WTC11 (cell line): ENCODE measurements around the gene KRT35. TPM values are rescaled to one million over a fixed set of nuclear protein-coding genes. Genes with fewer than 3 reads are reported as not detected.

Source experiments
- ATAC-seq: fragments of 200-7000 bp; cut with Tn5 transposase; 2 replicates; pipeline ENCODE4 v1.10.0; 2021; ENCODE audit warnings: mild to moderate bottlenecking, moderate library complexity
- CTCF ChIA-PET: fragments of 300-600 bp; sonication (Branson Sonifier 250); formaldehyde crosslinking; loops from one replicate; lab custom pipeline; 2021; ENCODE audit warnings: antibody characterized with exemption; lab: Charles Lee
- POLR2A ChIA-PET: fragments of 350-600 bp; sonication (Branson Sonifier 250); formaldehyde crosslinking; loops from one replicate; lab custom pipeline; 2021; ENCODE audit warnings: antibody characterized with exemption; lab: Charles Lee
- DNase-seq: peaks from one replicate; pipeline ENCODE4 v3.0.0; 2021; ENCODE audit warnings: low spot score
- H3K27ac Mint-ChIP-seq: 2 replicates; pipeline ENCODE4 v1.8.0; 2021; ENCODE audit warnings: mixed read lengths
- H3K27me3 Mint-ChIP-seq: 2 replicates; pipeline ENCODE4 v1.8.0; 2021; ENCODE audit warnings: low read depth, mild to moderate bottlenecking, moderate library complexity, mixed read lengths
- H3K36me3 Mint-ChIP-seq: 2 replicates; pipeline ENCODE4 v1.8.0; 2021; ENCODE audit warnings: mixed read lengths
- H3K4me1 Mint-ChIP-seq: 2 replicates; pipeline ENCODE4 v1.8.0; 2022; ENCODE audit warnings: mixed read lengths
- H3K4me3 Mint-ChIP-seq: 2 replicates; pipeline ENCODE4 v1.8.0; 2021; ENCODE audit warnings: mild to moderate bottlenecking, moderate library complexity, mixed read lengths
- H3K9me3 Mint-ChIP-seq: 2 replicates; pipeline ENCODE4 v1.8.0; 2021; ENCODE audit warnings: mixed read lengths
- AFF4 ChIP-seq: sonication (generic); formaldehyde crosslinking; IDR thresholded peaks from 2 replicates; pipeline ENCODE4 v1.8.1; 2023; ENCODE audit warnings: mild to moderate bottlenecking, missing genetic modification reagents, borderline replicate concordance
- CBFB ChIP-seq: sonication (generic); formaldehyde crosslinking; IDR thresholded peaks from 2 replicates; pipeline ENCODE4 v1.8.1; 2022; ENCODE audit warnings: mild to moderate bottlenecking, low read depth, missing genetic modification reagents
- CREB1 ChIP-seq: sonication (generic); formaldehyde crosslinking; IDR thresholded peaks from 2 replicates; pipeline ENCODE4 v1.8.0; 2023; ENCODE audit warnings: mild to moderate bottlenecking, missing genetic modification reagents
- ETV6 ChIP-seq: sonication (generic); formaldehyde crosslinking; IDR thresholded peaks from 2 replicates; pipeline ENCODE4 v1.8.1; 2022; ENCODE audit warnings: mild to moderate bottlenecking, missing genetic modification reagents
- FOXK1 ChIP-seq: sonication (generic); formaldehyde crosslinking; IDR thresholded peaks from 2 replicates; pipeline ENCODE4 v1.8.0; 2022; ENCODE audit warnings: mild to moderate bottlenecking, moderate library complexity, missing genetic modification reagents
- IRF1 ChIP-seq: sonication (generic); formaldehyde crosslinking; IDR thresholded peaks from 2 replicates; pipeline ENCODE4 v1.8.0; 2023; ENCODE audit warnings: missing genetic modification reagents
- IRF2 ChIP-seq: sonication (generic); formaldehyde crosslinking; IDR thresholded peaks from 2 replicates; pipeline ENCODE4 v1.8.0; 2022; ENCODE audit warnings: low read depth, missing genetic modification reagents, borderline replicate concordance
- MLX ChIP-seq: sonication (generic); formaldehyde crosslinking; IDR thresholded peaks from 2 replicates; pipeline ENCODE4 v1.8.1; 2023; ENCODE audit warnings: mild to moderate bottlenecking, missing genetic modification reagents, moderate library complexity
- STAT6 ChIP-seq: sonication (generic); formaldehyde crosslinking; conservative IDR thresholded peaks from 2 replicates; pipeline ENCODE4 v1.8.1; 2023; ENCODE audit warnings: mild to moderate bottlenecking, low read depth, missing genetic modification reagents, moderate library complexity
- USF1 ChIP-seq: sonication (generic); formaldehyde crosslinking; IDR thresholded peaks from 2 replicates; pipeline ENCODE4 v1.8.0; 2022; ENCODE audit warnings: mild to moderate bottlenecking, missing genetic modification reagents
- ZBTB21 ChIP-seq: sonication (generic); formaldehyde crosslinking; IDR thresholded peaks from 2 replicates; pipeline ENCODE4 v1.8.1; 2023; ENCODE audit warnings: mild to moderate bottlenecking, missing genetic modification reagents, borderline replicate concordance
- ZBTB43 ChIP-seq: sonication (generic); formaldehyde crosslinking; IDR thresholded peaks from 2 replicates; pipeline ENCODE4 v1.8.1; 2023; ENCODE audit warnings: mild to moderate bottlenecking, missing genetic modification reagents
- ZNF219 ChIP-seq: sonication (generic); formaldehyde crosslinking; IDR thresholded peaks from 2 replicates; pipeline ENCODE4 v1.8.0; 2023; ENCODE audit warnings: missing genetic modification reagents, mild to moderate bottlenecking, borderline replicate concordance
- ZNF263 ChIP-seq: sonication (generic); formaldehyde crosslinking; IDR thresholded peaks from 2 replicates; pipeline ENCODE4 v1.8.1; 2022; ENCODE audit warnings: low read depth, mild to moderate bottlenecking, moderate library complexity, missing genetic modification reagents
- ZNF425 ChIP-seq: fragments of 250-450 bp; sonication (Bioruptor Pico); conservative IDR thresholded peaks from 2 replicates; pipeline ENCODE4 v1.9.0; 2021; ENCODE audit warnings: mild to moderate bottlenecking
- total RNA-seq: library from RNA; stranded (reverse); gene quantifications from 3 replicates; pipeline ENCODE4 v1.2.3, GENCODE V29; 2021

Gene KRT35
- total RNA-seq, 1 experiment from 2014 or later: not detected

GRCh38 chr17:41529491-41529915 lies 48.6 kb upstream of the KRT35 start:
- H3K9me3 Mint-ChIP-seq: no peaks in the 10 kb centered on the region
- ChIA-PET CTCF (interaction anchor here (1.1 to 7.5 kb wide), 8 partner anchors 19 to 136 kb away, joined by 3 to 125 read pairs (median 16); no protein-coding TSS in a partner anchor), POLR2A (interaction anchor here (1.2 to 3.7 kb wide), 4 partner anchors 9 to 118 kb away, joined by 4 to 22 read pairs (median 6); no protein-coding TSS in a partner anchor)
- DNase-seq: no peak
- peak overlapping the region; percentile 89 for H3K4me3 Mint-ChIP-seq
- H3K27ac Mint-ChIP-seq: peak overlapping the region; percentile 95; the same call in 1 of the 2 replicates
- ATAC-seq: no peak
- H3K4me1 Mint-ChIP-seq: peaks cover 34% of the 10 kb centered on the region
- TF ChIP-seq CREB1 (CRISPR knock-in tag): no peak
- TF ChIP-seq ZBTB21 (CRISPR knock-in tag): no peak
- no peak for TF ChIP-seq IRF1 (CRISPR knock-in tag)
- no peak for TF ChIP-seq MLX (CRISPR knock-in tag)
- no peak for TF ChIP-seq USF1 (CRISPR knock-in tag)
- H3K36me3 Mint-ChIP-seq: peaks cover 10% of the 10 kb centered on the region
- H3K27me3 Mint-ChIP-seq: peaks cover 6% of the 10 kb centered on the region

GRCh38 chr17:41528959-41529353 lies 48.0 kb upstream of the KRT35 start:
- Mint-ChIP-seq H3K27ac (peak overlapping the region; percentile 95; the same call in 1 of the 2 replicates), H3K9me3 (no peaks in the 10 kb centered on the region), H3K27me3 (peaks cover 6% of the 10 kb centered on the region), H3K36me3 (peaks cover 16% of the 10 kb centered on the region), H3K4me1 (peaks cover 34% of the 10 kb centered on the region), H3K4me3 (peak overlapping the region; percentile 89)
- POLR2A ChIA-PET: interaction anchor here (0.5 to 3.7 kb wide), 13 partner anchors 10 to 644 kb away, joined by 3 to 22 read pairs (median 4); partner anchors contain the start of gene JUP
- ATAC-seq (no peak), DNase-seq (no peak)
- CTCF ChIA-PET: interaction anchor here (1.0 to 7.5 kb wide), 12 partner anchors 19 to 139 kb away, joined by 3 to 125 read pairs (median 8); no protein-coding TSS in a partner anchor
- TF ChIP-seq ZBTB43 (no peak), CBFB (CRISPR knock-in tag) (no peak), IRF2 (no peak), FOXK1 (CRISPR knock-in tag) (no peak), ZNF425 (CRISPR knock-in tag) (no peak), AFF4 (no peak), ZNF263 (CRISPR knock-in tag) (no peak), STAT6 (CRISPR knock-in tag) (no peak), ZNF219 (CRISPR knock-in tag) (no peak), ETV6 (CRISPR knock-in tag) (no peak)
